Thoracic aorta (tissue), 2 donors: ENCODE results near the gene ABCC9. TPM values are rescaled to one million over a fixed set of nuclear protein-coding genes. Genes with fewer than 3 reads are reported as not detected.

ENCODE experiments used
- ATAC-seq: fragments of 150-250 bp; one replicate; pipeline ENCODE4 v1.8.0; 2017; ENCODE audit warnings: low read depth; ENCODE audit not compliant: insufficient number of reproducible peaks, low FRiP score
- DNase-seq: peaks from one replicate; pipeline ENCODE4 v3.0.0-alpha.2; 2020; ENCODE audit warnings: low spot score
- H3K27ac ChIP-seq, 2 donors: fragments of 200-600 bp; sonication (generic); 1 replicate in 1 of 2; 2 replicates in 1 of 2; pipeline ENCODE4 v1.5.1; 2016; ENCODE audit warnings: mild to moderate bottlenecking in 2 of 2, moderate library complexity in 2 of 2
- H3K27me3 ChIP-seq: fragments of 200-600 bp; sonication (generic); replicated peaks from 2 replicates; pipeline ENCODE4 v1.6.0; 2016; ENCODE audit warnings: mild to moderate bottlenecking; ENCODE audit not compliant: insufficient read depth
- H3K36me3 ChIP-seq: fragments of 200-600 bp; sonication (generic); one replicate; pipeline ENCODE4 v1.5.1; 2016
- H3K4me1 ChIP-seq, 2 donors: fragments of 200-600 bp; sonication (generic); 1 replicate in 1 of 2; 2 replicates in 1 of 2; pipeline versions ENCODE4 v1.5.1 to v1.6.0; 2016; ENCODE audit warnings: low read depth in 2 of 2, mild to moderate bottlenecking in 1 of 2; ENCODE audit not compliant: control insufficient read depth in 1 of 2
- H3K4me3 ChIP-seq: fragments of 200-600 bp; sonication (generic); 2 replicates; pipeline ENCODE4 v1.5.1; 2016; ENCODE audit warnings: mild to moderate bottlenecking
- H3K9me3 ChIP-seq: fragments of 200-600 bp; sonication (generic); 2 replicates; pipeline ENCODE4 v1.5.1; 2016
- total RNA-seq, 2 donors: library from RNA; depleted of rRNA; stranded (reverse); fragments of >200 nt; gene quantifications; one replicate each; pipeline versions ENCODE4 v1.1.0 to v1.2.3, GENCODE V29; 2016
- TF ChIP-seq, protein P1 (sequence below): fragments of 200-600 bp; sonication (generic); IDR thresholded peaks from one replicate; pipeline ENCODE4 v1.5.1; 2019; ENCODE audit warnings: antibody characterized with exemption

Gene ABCC9
- total RNA-seq, 2 donors from 2014 or later, result 19.6 to 42.6 TPM

DNA sequence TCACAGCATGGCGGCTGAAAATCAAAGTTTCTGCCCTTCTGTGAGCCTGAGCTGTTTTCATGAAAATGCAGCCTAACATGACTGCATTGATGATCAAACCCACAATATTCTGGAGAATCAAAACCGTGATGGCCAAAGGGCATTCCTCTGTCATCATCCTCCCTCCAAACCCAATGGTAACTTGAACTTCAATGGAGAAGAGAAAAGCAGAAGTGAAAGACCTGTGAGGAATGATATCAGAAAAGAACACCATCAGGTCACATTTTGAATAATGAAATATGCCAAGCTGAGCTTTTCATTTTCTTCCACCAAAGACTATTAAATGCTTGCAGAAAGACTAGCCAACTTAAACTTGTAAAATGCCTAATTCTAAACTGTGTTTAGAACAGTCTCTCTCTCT is 174.8 kb downstream of the ABCC9 start:
- no peaks in the 10 kb centered on the region for H3K27me3 ChIP-seq
- no peak overlapping the region for H3K27ac ChIP-seq
- TF ChIP-seq, protein P1, sequence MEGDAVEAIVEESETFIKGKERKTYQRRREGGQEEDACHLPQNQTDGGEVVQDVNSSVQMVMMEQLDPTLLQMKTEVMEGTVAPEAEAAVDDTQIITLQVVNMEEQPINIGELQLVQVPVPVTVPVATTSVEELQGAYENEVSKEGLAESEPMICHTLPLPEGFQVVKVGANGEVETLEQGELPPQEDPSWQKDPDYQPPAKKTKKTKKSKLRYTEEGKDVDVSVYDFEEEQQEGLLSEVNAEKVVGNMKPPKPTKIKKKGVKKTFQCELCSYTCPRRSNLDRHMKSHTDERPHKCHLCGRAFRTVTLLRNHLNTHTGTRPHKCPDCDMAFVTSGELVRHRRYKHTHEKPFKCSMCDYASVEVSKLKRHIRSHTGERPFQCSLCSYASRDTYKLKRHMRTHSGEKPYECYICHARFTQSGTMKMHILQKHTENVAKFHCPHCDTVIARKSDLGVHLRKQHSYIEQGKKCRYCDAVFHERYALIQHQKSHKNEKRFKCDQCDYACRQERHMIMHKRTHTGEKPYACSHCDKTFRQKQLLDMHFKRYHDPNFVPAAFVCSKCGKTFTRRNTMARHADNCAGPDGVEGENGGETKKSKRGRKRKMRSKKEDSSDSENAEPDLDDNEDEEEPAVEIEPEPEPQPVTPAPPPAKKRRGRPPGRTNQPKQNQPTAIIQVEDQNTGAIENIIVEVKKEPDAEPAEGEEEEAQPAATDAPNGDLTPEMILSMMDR, result no peak

DNA sequence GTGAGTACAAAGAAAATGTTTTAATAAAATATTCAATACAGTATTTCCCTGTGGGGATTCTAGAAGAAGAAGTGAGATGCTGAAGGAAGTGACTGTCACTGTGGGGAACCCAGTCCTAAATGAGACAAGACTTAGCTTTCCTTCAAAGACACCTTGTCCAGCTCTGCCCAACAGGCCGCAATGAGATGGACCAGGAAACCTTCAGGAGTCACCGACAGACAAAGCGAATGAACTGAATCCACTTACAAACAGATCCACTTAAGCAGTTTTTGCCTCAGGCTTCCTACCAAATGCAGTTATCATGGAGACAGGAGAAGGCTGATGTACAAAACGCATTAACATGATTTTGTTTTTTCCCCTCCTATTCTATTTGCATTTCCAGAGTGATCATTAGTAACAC is 176.3 kb downstream of the ABCC9 start:
- Histone ChIP-seq H3K4me1 (peaks cover 0 to 1% of the 10 kb centered on the region in 2 donors), H3K36me3 (peaks cover 5% of the 10 kb centered on the region), H3K9me3 (no peaks in the 10 kb centered on the region), H3K4me3 (no peak overlapping the region), H3K27me3 (no peaks in the 10 kb centered on the region), H3K27ac (no peak overlapping the region)
- DNase-seq (no peak), ATAC-seq (no peak)
- TF ChIP-seq, protein P1, result no peak

More for the DNA sequence above, 174.8 kb downstream of the ABCC9 start:
- Histone ChIP-seq H3K36me3 (peaks cover 5% of the 10 kb centered on the region), H3K4me1 (peaks cover 0 to 6% of the 10 kb centered on the region in 2 donors), H3K9me3 (no peaks in the 10 kb centered on the region), H3K4me3 (no peak overlapping the region)
- ATAC-seq, result no peak
- no peak for DNase-seq

DNA sequence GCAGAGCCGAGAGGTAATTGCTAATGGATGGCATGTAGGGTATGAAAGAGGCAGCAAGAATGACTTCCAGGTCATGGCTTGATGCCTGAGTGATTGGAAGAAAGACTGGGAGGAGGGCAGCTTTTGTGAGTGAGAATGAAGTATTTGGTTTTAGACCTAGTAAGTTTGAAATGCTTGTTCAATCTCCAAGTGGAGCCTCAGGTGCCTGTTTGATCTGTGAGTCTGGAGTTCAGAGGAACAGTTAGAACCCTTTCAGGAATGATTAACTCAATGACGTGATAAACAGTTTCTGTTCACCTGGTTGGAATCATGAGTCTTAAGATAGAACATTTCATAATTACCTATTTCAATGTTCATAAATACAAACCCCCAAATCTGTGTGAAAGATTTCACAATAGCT is 177.2 kb downstream of the ABCC9 start:
- no peak overlapping the region for H3K4me3 ChIP-seq
- DNase-seq (no peak), ATAC-seq (no peak)
- H3K27ac ChIP-seq, result no peak overlapping the region
- H3K9me3 ChIP-seq, result no peaks in the 10 kb centered on the region
- peaks cover 5% of the 10 kb centered on the region for H3K36me3 ChIP-seq
- no peaks in the 10 kb centered on the region for H3K4me1 ChIP-seq
- TF ChIP-seq, protein P1, result no peak
- no peaks in the 10 kb centered on the region for H3K27me3 ChIP-seq

DNA sequence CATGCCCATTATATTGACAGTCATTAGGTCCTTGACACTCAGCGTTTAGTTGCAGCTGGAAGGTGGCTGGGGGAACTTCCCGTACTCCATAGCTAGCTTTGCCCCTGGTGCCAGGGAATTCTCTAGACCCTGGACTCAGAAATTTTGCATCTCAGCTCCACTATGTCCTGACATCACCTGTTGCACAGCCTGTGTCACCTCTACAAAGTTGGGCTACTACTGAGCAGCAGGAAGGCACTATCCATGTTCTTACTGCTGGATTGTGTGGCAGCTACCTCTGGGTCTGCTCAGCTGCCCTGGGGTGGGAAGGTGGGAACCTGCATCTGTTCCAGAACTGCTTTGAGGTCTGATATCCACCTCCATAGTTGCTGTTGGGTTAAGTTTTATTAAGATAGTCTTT is 177.7 kb downstream of the ABCC9 start:
- Histone ChIP-seq H3K4me3 (no peak overlapping the region), H3K27ac (no peak overlapping the region), H3K4me1 (no peaks in the 10 kb centered on the region), H3K36me3 (peaks cover 5% of the 10 kb centered on the region), H3K27me3 (no peaks in the 10 kb centered on the region), H3K9me3 (no peaks in the 10 kb centered on the region)
- TF ChIP-seq, protein P1, result no peak
- DNase-seq (no peak), ATAC-seq (no peak)

DNA sequence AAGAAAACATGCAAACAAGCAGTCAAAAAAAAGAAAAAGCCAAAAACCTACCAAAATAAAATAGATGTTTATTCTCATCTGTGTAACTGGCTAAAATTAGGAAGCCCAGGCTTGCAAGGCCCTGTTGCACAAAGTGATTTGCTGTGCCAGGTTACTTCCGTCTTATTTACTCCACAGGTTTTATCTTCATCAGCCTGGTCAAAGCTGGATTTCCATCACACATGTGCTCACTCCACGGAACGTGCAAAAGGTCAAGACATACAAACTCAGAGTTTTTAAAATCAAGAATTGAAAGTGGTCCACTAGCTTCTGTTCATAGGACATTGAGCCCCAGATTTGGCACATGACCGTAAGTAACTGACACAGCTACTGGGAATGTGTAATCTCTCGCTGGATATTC is 181.5 kb downstream of the ABCC9 start:
- Histone ChIP-seq H3K27ac (no peak overlapping the region), H3K9me3 (no peaks in the 10 kb centered on the region), H3K4me3 (no peak overlapping the region), H3K36me3 (no peaks in the 10 kb centered on the region), H3K27me3 (no peaks in the 10 kb centered on the region), H3K4me1 (no peaks in the 10 kb centered on the region)
- TF ChIP-seq, protein P1, result no peak
- ATAC-seq, result no peak
- DNase-seq, result no peak
